ENCODE data around the gene NOA1.

NOA1 gene

DNA sequence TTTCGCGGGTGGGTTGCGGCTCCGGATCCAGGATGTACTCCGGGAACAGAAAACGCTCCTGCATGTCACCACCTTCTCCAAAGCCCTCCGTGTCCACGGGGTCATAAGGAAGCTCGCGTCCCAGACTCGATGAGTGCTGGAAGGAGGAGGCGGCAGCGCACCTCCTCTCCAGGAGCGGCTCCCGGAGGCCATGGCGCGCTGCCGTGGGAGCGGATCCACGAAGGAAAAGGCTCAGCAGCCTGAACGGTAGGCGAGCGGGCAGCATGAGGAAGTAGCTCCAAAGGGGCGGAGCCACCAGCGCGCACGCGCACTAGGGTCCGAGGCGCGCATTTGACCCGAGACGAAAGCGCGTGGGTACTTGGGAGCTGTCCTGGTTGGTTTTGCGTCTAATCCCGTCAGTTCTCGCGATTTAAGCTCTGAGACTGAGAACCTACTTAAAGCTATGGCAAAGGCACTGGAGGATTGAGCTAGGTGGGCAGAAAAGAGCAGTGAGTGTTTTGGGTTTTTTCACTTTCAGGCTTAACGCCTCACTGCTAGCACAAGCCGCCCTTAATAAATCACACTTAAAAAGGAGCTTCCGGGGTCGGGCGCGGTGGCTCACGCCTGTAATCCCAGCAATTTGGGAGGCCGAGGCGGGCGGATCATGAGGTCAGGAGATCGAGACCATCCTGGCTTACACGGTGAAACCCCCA is at the start of gene NOA1:
TSS of gene NOA1 (minus strand) at position 286 of the 692 bp plus-strand sequence. CDS start at position 265, 21 bp downstream.
- DNase-seq (ENCODE audit: low spot score): peak; percentile 97

DNA sequence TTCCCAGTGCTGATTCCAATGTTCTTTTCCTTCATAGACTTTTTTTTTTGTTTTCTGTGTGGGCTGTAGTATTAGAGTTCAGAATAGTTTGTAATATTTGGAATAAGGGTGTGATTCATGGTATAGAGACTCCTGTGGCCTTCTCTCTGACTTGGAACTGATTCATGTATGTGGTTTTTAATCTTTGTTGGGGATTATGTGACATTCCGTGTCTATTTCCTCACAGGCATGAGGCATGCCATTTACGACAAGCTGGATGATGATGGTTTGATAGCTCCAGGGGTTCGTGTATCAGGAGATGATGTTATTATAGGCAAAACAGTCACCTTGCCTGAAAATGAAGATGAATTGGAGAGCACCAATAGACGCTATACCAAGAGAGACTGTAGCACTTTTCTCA is 45.7 kb upstream of the NOA1 start:
- no peak for DNase-seq (ENCODE audit: low spot score)

- no peak for DNase-seq (ENCODE audit: low spot score)
Measured at GRCh38 chr4:57020467-57021101, 43.2 kb upstream of the NOA1 start.

GRCh38 chr4:57018980-57019379 is 41.6 kb upstream of the NOA1 start:
- no peak for DNase-seq (ENCODE audit: low spot score)

DNA sequence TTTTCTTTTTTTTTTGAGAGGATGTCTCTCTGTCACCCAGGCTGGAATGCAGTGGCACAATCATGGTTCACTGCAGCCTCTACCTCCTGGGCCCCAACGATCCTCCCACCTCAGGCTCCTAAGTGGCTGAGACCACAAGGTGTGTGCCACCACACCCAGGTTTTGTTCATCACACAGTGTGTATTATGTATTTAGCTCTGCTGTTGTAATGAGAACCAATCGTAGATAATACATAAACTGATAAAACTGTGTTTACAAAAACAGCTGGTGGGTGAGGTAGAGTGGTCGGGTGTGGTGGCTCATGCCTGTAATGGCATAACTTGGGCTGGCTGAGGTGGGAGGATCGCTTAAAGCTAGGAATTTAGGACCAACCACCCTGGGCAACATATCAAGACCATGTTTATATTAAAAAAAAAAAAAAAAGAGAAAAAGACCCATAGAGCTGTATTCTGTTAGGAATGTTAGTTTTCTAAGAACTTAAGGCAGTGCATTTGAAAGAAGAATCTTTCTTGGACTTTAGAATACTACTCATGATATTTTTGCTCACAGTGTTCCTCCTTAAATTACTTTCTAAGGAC is 36.2 kb upstream of the NOA1 start:
- DNase-seq (ENCODE audit: low spot score): no peak

GRCh38 chr4:56999751-57000150 is 22.3 kb upstream of the NOA1 start:
- no peak for DNase-seq (ENCODE audit: low spot score)

DNA sequence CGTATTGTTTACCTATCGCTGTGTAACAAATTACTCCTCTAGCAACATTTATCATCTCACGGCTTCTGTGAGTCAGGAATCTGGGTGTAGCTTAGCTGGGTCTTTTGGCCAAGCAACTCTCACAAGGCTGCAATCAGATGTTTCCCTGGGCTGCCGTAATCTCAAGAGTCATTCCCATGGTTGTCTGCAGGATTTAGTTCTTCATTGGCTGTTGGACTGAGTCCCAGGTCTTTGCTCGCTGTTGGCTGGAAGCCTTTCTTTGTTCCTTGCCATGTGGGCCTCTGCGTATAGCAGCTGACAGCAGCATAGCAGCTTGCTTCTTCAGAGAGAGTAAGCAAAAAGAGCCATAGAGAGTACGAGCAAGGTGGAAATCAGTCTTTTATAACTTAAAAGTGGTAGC is 18.1 kb upstream of the NOA1 start:
- DNase-seq (ENCODE audit: low spot score): no peak

GRCh38 chr4:56990109-56990905 is 12.9 kb upstream of the NOA1 start:
- no peak for DNase-seq (ENCODE audit: low spot score)

GRCh38 chr4:56986952-56987351 is 9.5 kb upstream of the NOA1 start:
- DNase-seq (ENCODE audit: low spot score): no peak

GRCh38 chr4:56986192-56986591 is 8.8 kb upstream of the NOA1 start:
- DNase-seq (ENCODE audit: low spot score): no peak

- no peak for DNase-seq (ENCODE audit: low spot score)
Measured at GRCh38 chr4:56981795-56982201, 4.4 kb upstream of the NOA1 start.

DNA sequence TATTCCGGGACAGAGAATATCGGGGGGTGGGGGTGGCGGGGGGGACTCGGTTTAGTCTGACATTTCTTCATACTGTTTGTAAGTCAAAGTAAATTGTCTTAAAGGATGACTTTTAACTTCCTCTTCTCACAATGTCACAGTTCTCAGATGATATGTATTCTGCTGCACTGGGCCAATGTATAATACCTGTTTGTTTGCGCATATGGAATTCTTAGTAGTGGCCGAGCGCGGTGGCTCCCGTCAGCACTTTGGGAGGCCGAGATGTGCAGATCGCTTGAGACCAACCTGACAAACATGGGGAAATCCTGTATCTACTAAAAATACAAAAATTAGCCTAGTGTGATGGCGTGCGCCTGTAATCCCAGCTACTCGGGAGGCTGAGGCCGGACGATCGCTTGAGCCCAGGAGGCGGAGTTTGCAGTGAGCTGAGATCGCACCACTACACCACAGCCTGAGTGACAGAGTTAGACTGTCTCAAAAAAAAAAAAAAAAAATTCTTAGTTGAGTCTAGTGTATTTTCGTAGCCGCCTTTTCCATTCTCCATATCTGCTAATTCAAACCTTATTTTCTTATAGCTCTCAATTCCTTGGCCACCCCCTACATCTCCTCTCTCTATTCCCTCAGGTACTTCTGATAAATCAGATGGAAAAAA is 2.1 kb upstream of the NOA1 start:
- DNase-seq (ENCODE audit: low spot score): peak; percentile 8

DNA sequence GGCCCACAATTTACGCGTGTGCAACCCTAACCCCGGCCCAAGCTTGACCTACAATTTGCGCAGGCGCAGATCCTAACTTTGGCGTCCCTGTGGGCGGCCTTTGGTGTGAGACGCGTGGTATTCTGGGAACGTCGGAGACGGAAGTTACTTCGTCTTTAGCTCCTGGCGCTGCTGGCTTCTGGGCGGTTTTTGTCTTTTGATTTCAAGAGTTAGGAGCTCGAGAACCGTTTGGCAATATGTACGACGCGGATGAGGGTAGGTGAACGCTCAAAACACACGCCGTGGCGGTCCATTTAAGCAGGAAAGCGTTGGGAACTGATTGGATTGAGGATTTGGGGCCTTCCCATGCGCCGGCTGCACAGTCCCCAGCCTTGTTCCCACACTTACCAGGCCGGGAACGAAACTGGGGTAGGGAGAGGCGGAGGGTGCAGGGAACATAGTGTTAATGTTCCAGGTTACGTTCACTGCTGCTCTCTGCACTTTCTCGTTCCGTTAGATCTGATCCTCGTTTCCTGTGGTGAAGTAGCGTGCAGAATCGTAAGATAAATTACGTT is 1.4 kb upstream of the NOA1 start, which contains the start of gene POLR2B:
TSS of gene POLR2B (plus strand) at position 147 of the 554 bp plus-strand sequence. CDS start at position 237, 90 bp downstream.
- DNase-seq (ENCODE audit: low spot score): peak; percentile 90

DNA sequence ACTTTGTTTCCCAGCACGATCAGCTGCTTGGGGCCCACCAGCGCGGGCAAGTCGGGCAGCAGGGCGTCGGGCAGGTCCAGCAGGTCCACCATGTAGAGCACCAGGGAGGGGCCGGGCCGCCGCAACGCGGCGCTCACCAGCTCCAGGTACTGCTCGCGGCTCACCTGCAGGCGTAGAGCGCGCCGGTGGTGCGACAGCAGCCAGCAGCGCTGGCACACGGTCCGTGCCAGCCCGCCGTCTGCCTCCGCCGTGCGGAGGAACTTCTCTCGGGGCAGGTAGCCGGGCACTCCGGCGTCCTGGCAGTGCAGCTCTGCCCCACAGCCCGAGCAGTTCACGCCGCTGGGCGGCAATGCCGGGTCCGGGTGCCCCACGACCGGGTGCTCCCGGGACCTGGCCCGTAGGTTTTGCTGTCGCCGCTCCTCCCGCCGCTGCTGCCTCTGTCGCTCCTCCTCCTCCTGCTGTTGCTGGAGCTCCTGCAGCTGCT is 527 bp downstream of the NOA1 start:
- DNase-seq (ENCODE audit: low spot score): peak; percentile 59

DNA sequence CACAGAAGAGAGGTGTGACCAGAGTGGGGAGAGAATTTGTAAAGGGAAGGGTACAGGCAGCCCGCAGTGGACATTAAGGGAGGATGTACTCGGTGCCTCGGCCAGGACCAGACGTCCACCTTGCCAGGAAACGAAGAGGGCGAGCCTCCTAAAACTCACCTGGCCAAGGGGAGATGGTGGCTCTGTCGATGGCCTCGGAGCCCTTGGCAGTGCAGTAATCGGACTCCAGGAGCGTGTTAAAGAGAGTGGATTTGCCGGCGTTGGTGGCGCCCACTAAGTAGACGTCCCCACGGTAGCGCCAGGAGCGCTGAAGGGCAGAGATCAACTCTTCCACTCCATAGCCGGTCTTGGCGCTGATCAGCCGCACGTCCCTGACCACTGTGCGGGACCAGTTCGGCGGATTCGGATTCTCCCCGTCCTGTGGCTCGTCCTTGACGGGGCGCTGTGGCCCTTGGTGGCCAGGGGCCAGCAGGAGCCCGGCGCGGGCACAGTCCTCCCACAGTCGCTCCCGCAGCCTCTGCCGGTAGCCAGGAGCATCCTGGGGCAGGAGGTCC is 1.0 kb downstream of the NOA1 start:
- DNase-seq (ENCODE audit: low spot score): peak; percentile 9

DNA sequence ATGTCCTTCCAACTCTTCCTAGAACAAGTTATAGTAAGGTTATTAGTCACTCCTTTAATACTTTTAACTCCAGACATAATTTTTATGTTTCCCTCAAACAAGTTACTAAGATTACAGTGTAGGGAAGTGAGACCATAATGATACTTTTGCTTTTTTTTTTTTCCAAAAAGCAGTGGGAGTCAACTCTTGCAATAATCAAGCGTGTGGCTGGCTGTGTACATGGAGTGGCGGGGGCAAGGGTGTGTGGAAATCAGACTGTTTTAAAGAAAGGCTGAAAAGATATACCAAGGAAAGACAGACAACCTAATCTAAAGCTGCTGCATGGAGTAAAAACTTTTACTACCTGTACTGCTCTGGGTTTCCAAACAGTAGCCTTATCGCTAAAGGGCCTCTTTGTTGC is 4.1 kb downstream of the NOA1 start:
- DNase-seq (ENCODE audit: low spot score): no peak

- DNase-seq (ENCODE audit: low spot score): no peak
Measured at GRCh38 chr4:56972809-56973208, 4.6 kb downstream of the NOA1 start.

- DNase-seq (ENCODE audit: low spot score): no peak
Measured at GRCh38 chr4:56972389-56972788, 5.0 kb downstream of the NOA1 start.

DNA sequence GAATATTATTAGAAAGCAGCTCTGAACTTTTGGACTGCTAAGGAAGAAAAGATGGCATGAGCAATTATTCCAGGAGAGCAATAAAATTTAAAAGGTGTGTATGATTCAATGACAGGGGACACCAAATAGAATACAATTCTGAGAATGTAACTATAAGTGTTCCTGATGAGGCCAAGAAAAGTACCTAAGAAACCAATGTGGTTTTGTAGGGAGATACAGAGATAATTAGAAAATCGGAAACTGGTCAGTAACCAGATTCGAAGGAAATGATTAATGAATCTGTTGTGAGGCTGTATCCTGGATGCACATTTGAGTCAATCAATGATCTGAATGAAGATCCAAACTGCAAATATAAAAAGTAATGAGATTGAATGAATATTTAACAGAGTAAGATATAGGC is 6.0 kb downstream of the NOA1 start:
- no peak for DNase-seq (ENCODE audit: low spot score)

- DNase-seq (ENCODE audit: low spot score): no peak
Measured at GRCh38 chr4:56961107-56961500, 16.3 kb downstream of the NOA1 start.

GRCh38 chr4:56959100-56959499 is 18.3 kb downstream of the NOA1 start:
- no peak for DNase-seq (ENCODE audit: low spot score)

Data from SW480 (cell line).